GM18505 (cell line): ENCODE data around the gene CPT2.
"Not testable (repeated sequence)": the region's sequence is repeated elsewhere in the genome, so short reads cannot be mapped to it uniquely, and the experiment has no call there.

Experiments used
- ATAC-seq: cut with Tn5 transposase; IDR thresholded peaks from one replicate; pipeline ENCODE4 v1.9.1; 2021; ENCODE audit not compliant: unreplicated experiment
- POLR2A ChIP-seq: IDR thresholded peaks from 4 replicates; pipeline ENCODE4 v1.6.1; 2011; ENCODE audit warnings: borderline replicate concordance; ENCODE audit not compliant: insufficient read depth, insufficient read length; ENCODE audit errors: extremely low read depth

Gene CPT2

DNA sequence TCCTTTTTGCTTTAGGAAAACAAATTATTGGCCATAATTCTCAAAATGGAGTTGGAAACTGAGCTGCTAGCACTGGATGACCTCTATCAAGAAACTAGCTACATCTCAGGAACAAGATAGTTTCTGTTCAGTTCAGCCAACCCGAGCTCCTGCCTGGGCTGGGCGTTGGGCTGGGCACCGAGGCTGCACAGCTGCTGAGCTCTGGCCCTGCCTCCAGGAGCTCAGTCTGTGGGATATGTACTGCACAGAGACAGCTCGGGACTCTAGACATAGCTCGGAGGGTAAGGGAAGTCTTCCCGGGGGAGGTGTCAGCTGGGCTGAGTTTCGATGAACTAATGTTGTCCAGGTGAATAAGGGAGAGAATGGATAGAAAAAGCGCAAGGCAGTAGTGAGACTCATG, 29.7 kb upstream of the CPT2 start:
- TF ChIP-seq POLR2A, result no peak
- ATAC-seq, result no peak

DNA sequence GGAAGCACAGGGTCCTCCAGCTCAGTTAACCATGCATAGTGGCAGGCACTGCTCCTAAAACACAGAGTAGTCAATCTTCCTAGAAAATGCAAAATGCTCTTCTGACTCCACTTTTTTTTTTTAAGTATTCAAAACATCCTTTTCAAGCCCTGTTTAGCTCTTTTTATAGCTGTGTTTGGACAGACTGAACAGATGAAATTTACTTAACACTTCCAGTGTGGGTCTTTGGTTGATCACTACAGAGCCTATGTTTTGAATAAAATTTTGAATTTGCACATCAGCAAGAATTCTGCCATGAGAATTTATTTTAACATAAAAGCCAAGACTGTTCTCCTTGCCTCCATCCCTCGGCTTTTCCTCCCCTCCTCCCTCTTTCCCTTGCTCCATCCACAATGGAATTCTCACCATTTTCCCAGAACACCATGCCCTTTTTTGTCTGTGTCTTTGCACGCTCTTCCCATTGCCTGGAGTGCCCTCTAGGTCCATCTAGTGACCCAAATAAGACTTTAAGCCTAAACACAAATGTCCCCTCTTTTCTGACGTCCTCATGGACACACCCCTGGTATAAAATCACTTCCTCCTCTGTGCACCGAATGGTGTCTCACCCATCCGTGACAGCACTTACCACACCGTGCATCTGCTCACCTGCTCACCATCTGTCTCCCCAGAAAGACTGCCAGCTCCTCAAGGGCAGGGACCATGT, 24.0 kb upstream of the CPT2 start:
- no peak for TF ChIP-seq POLR2A
- ATAC-seq, result no peak

DNA sequence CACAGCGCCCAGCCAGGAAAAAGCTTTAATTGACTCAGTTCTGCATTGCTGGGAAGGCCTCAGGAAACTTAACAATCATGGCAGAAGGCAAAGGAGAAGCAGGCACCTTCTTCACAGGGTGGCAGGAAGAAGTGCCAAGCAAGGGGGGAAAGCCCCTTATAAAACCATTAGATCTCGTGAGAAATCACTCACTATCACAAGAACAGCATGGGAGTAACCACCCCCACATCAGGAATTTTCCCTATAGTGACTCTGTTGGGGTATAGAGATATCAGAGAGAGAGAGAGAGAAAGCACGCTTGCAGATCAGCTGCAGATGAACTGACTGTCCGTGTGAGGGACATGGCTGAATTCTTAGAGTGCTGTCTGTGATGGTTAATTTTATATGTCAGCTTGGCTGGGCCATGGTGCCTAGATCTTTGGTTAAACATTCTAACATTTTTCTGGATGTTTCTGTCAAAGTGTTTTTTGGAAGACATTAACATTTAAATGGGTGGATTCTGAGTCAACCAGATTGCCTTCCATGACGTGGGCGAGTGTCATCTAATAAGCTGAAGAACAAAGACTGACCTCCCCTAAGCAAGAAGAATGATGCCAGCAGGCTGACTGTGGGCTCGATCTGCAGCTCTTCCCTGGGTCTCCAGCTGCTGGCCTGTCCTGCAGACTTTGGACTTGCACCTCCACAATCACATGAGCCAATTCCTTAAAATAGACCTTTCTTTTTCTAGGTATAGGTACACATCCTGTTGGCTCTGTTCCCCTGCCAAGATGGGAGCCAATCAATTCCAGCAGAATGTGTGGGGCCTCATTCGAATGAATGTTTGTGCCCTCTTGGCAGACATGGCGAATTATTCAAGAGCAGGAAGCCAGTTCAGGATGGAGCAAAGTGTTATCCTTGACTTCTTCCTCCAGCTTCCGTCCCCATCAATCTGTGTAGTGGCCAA, 21.4 kb upstream of the CPT2 start:
- ATAC-seq, result no peak
- no peak for TF ChIP-seq POLR2A

DNA sequence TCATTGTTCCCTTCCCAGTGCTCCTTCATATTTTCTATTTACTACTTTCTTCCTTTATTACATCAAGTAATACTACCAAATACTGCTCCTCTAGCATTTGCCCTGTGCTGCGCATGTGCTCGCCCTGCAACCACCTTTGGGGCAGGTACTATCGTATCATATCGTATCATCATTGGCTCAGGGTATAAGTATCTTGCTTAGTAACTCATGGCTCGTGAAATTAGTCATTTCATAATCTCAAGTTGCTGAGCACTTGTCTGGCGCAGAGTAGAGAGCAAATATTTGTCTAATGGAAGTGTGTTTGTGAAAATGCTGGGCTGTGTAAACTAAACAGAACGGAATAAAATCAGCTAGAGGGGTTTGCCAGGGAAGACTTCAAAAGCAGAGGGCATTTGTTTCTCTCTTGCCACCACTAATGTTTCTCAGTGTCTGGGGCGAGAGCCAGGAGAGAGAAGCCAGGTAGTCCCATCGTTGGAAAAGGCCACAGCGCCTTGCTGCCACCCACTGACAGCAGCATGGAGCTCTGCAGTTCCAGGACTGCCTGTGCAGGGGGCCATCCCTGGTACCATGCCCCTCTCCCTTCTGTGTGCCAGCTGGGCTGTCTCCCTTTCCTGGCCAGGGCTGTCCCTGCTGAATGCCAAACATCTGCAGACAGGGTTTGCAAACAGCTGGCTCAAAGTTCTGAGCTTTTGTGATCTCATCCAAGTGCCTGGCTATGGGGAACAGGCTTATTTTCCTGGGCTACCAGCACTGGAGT, 20.0 kb upstream of the CPT2 start:
- no peak for TF ChIP-seq POLR2A
- no peak for ATAC-seq

DNA sequence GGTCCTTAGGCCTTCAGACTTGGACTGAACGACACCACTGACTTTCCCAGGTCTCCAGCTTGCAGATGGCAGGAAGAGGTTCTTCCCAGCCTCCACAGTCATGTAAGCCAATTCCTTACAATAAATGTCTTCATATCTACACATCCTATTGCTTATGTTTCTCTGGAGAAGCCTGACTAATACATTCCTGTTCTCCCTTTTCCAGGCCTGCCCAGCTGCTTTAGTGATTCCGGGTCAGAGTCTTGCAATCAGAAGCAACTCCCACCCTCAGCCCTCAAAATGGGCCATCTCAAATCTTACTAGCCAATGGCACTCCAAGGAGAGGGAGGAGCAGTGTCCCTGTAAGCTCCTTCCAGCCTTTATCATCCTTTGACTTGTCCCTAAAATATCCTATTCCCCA, 16.4 kb upstream of the CPT2 start:
- no peak for ATAC-seq
- TF ChIP-seq POLR2A, result no peak

DNA sequence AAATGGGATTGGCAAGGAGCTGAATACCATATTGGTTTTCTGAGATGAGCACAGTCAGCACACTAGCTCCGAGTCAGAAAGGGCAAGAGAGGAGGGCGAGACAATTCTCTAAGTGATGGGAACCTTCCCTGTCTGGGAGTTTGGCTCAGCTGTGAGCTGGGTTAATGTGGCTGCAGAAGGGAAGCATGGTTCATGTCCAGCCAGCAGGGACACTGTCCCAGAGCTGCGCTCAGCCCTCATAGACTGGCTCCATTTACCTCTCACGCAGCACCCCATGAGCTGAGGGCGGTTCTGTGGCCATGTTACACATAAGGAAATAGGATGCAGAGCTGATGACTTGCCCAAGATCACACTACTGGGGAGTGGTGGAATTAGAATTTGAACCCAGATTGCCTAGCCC, 15.7 kb upstream of the CPT2 start:
- no peak for TF ChIP-seq POLR2A
- no peak for ATAC-seq

DNA sequence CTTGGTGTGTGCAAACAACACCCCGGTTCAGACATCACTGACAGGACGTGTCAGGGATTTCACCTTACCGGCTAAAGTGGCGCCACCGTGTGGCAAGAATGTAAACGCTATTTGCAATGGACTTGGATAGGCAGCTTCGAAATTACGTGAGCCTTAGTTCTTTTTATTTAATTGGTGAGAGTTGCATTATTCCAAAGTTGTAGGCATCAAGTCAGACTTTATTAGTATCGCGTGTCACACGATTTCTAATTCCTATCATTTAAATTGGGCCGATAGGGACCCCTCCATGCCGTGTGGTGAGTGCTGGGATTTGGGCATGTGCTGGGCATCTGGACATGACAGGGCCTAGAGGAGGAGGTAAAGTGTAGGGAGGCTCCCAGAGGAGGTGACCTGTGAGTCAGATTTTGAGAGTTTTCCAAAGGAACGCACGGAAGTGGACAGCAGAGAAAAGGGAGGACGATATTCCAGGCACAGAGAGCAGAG, 14.5 kb upstream of the CPT2 start:
- ATAC-seq, result no peak
- no peak for TF ChIP-seq POLR2A

DNA sequence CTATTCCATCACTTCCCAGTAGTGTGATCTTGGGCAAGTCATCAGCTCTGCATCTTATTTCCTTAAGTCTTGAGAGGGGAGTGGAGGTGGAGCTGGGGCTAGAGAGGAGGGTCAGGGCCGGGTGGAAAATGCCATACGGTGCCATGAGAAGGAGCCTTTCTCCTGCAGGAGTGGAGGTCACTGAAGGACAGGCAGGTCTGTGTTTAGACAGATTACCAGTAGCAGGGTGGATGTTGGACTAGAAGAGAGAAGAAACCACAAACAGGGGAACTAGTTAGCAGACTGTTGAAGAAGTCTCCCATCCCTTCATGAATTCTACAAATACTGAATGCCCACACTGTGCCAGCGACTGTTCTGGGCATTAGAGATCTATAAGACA, 13.9 kb upstream of the CPT2 start:
- ATAC-seq, result no peak

DNA sequence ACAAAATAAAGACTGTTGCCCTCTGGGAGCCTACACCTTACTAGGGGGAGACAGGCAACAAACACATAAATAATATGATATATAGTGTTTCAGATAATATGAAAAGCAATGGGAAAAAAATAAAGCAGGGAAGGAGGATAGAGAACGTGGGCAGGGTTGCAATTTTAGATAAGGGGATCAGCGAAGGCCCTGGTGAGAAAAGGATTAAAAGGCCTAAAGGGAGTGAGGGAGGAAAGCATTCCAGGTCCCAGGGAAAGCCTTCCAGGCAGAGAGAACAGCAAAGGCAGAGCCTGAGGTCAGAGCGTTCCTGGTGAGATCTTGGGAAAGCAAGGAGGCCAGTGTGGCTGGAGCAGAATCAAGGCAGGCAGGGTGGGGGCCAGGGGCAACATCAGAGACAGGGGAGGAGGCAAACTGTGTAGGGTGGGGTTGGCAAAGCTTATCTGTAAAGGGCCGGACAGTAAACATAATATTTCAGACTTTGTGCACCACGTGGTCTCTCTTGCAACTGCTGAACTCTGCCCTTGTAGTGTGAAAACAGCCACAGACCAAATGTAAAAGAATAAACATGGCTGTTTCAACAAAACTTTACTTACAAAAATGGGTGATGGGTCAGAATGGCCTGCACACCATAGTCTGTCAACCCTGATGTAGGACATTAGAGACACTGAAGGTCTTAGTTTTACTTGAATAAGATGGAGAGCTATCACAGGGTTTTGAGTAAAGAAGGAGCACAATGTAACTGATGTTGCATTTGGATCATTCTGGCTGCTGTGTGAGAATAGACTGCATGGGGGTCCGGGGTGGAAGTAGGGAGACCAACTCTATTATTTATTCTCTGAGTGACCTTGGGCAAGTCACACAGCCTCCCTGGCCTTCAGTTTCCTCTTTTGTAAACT, 13.3 kb upstream of the CPT2 start:
- no peak for ATAC-seq
- TF ChIP-seq POLR2A, result no peak

More for the DNA sequence above, 13.9 kb upstream of the CPT2 start:
- no peak for TF ChIP-seq POLR2A

DNA sequence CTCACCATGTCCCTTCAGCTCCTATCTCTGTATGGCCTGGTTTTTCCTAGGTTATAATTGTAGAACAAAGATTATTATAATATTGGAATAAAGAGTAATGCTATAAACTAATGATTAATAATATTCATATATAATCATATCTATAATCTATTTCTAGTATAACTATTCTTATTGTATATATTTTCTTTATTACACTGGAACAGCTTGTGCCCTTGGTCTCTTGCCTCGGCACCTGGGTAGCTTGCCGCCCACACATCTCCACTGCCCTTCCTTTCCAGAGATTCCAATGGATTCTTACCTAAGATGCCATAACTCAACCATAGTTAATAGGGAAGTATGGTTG, 10.7 kb upstream of the CPT2 start:
- ATAC-seq, result not testable (repeated sequence)

DNA sequence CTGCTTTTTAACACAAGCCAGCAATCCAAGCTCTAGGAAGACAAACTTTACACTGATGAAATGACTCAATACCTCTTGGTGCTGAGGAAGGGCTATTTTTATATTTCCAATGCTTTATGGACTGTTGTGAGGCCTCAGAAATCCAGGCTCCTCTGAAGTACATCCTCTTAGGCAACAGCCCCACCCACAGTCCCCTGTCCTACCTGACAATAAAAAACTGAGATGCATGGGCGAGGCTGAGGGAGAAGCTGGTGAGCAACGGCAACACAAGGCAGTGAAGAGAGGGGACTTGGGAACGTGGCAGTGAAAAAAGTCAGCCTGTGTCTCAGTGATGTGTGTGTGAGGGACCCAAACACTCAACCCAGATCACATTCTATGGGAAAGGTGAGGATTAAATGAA, 10.1 kb upstream of the CPT2 start:
- TF ChIP-seq POLR2A, result no peak
- ATAC-seq, result no peak

DNA sequence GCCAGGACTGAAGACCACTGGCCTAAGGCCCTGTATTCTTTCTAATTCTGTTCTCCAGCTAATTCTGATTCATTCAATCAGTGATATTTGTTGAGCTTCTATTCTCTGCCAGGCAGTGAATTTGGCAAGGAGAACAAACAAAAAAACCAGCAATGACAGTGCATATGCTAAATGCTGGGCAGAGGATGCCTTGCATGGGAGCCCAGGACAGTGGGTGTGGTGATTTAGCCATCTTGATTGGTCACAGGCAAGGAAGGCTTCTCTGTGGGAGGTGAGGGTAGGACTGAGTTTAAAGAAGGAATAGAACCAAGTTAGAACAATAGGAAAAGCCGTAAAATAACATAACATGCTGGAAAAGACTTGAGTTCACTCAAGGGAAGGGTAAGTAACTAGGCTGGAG, 9.2 kb upstream of the CPT2 start:
- no peak for TF ChIP-seq POLR2A
- ATAC-seq, result no peak

DNA sequence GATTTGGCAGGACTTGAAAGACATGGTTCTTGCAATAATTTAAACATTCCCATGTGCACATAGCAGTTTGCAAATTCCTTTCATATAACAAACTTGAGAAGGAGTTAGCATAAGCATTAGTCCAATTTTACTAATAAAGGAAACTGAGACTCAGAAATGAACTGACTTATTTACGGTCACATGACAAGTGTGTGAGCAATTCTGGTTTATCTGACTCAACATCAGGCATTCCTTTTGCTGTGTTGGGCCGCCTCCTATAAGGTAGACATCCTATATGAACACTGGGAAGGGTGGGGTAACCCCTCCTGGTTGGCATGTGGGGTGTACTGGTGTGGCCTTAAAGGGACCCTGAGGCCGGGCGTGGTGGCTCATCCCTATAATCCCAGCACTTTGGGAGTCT, 8.5 kb upstream of the CPT2 start:
- no peak for ATAC-seq

More for the DNA sequence above, 8.5 kb upstream of the CPT2 start:
- TF ChIP-seq POLR2A, result no peak
